Caco-2 (cell line): ENCODE results near the gene SLC25A41. TPM values are rescaled to one million over a fixed set of nuclear protein-coding genes. Genes with fewer than 3 reads are reported as not detected.

Source experiments
- BruUV-seq: library from RNA; stranded (reverse); fragments of 400-500 nt; replicated peaks from 2 replicates; lab custom pipeline; 2021; lab: Mats Ljungman, UMichigan
- CTCF ChIA-PET: fragments of 300-600 bp; sonication (Branson Sonifier 250); formaldehyde crosslinking; loops from one replicate; lab custom pipeline; 2022; ENCODE audit warnings: antibody characterized with exemption; lab: Charles Lee
- POLR2A ChIA-PET: fragments of 300-600 bp; sonication (Branson Sonifier 250); formaldehyde crosslinking; loops from one replicate; lab custom pipeline; 2022; ENCODE audit warnings: antibody characterized with exemption; lab: Charles Lee
- DNase-seq, 2 experiments: peaks; one replicate each; pipeline versions ENCODE4 v3.0.0 to v3.0.0-alpha.2; 2020 to 2022
- H3K27me3 ChIP-seq: replicated peaks from 2 replicates; pipeline ENCODE4 v1.6.0; 2011; ENCODE audit warnings: low read length; ENCODE audit not compliant: control insufficient read depth, insufficient read depth
- H3K36me3 ChIP-seq: 2 replicates; pipeline ENCODE4 v1.5.1; 2011; ENCODE audit warnings: low read length; ENCODE audit not compliant: control insufficient read depth, insufficient read depth
- H3K4me1 ChIP-seq: fragments of 250-450 bp; sonication (Bioruptor Pico); 2 replicates; pipeline ENCODE4 v1.5.1; 2020; ENCODE audit warnings: mild to moderate bottlenecking
- H3K4me3 ChIP-seq: 2 replicates; pipeline ENCODE4 v1.5.1; 2011; ENCODE audit warnings: low read depth, mild to moderate bottlenecking, control low read depth, low read length
- H3K9me3 ChIP-seq: fragments of 250-450 bp; sonication (Bioruptor Pico); 2 replicates; pipeline ENCODE4 v1.5.1; 2020; ENCODE audit warnings: mild to moderate bottlenecking, moderate library complexity
- H3K27ac Mint-ChIP-seq: one replicate; pipeline ENCODE4 v1.8.0; 2022; ENCODE audit warnings: mixed read lengths; ENCODE audit not compliant: unreplicated experiment
- H3K27me3 Mint-ChIP-seq: one replicate; pipeline ENCODE4 v1.8.0; 2022; ENCODE audit warnings: mixed read lengths; ENCODE audit not compliant: insufficient read depth, unreplicated experiment
- H3K36me3 Mint-ChIP-seq: one replicate; pipeline ENCODE4 v1.8.0; 2022; ENCODE audit warnings: mild to moderate bottlenecking, mixed read lengths; ENCODE audit not compliant: insufficient read depth, unreplicated experiment
- H3K4me1 Mint-ChIP-seq: one replicate; pipeline ENCODE4 v1.8.0; 2022; ENCODE audit warnings: low read depth, mixed read lengths; ENCODE audit not compliant: unreplicated experiment
- H3K4me3 Mint-ChIP-seq: one replicate; pipeline ENCODE4 v1.8.0; 2022; ENCODE audit warnings: mild to moderate bottlenecking, moderate library complexity, mixed read lengths; ENCODE audit not compliant: unreplicated experiment
- H3K9me3 Mint-ChIP-seq: one replicate; pipeline ENCODE4 v1.8.0; 2022; ENCODE audit warnings: mixed read lengths; ENCODE audit not compliant: unreplicated experiment
- CTCF ChIP-seq, 2 experiments: fragments of 200-600 bp in 1 of 2; IDR thresholded peaks; 1 replicate in 1 of 2; 2 replicates in 1 of 2; pipeline versions ENCODE4 v1.5.1 to v1.8.0; 2011 to 2022; ENCODE audit warnings: antibody characterized with exemption in 1 of 2, control low read depth in 1 of 2, inconsistent platforms in 1 of 2, low read depth in 1 of 2, low read length in 1 of 2, mild to moderate bottlenecking in 1 of 2, moderate library complexity in 1 of 2; ENCODE audit not compliant: insufficient read depth in 1 of 2, severe bottlenecking in 1 of 2, unreplicated experiment in 1 of 2
- intact Hi-C: fragments of 100-400 bp; cut with micrococcal nuclease; formaldehyde crosslinking; loops from one replicate; pipeline ENCODE4 v1.10.0; 2022; ENCODE audit not compliant: unreplicated experiment
- total RNA-seq: library from RNA; stranded (reverse); gene quantifications from 2 replicates; pipeline ENCODE4 v1.2.3, GENCODE V29; 2022

SLC25A41 gene
- total RNA-seq, 1 experiment from 2014 or later, result not detected

- POLR2A ChIA-PET, result interaction anchor here (0.6 to 1.9 kb wide), 5 partner anchors 9 to 341 kb away, joined by 3 to 21 read pairs (median 3); partner anchors contain the start of genes ALKBH7 and KHSRP
- intact Hi-C loops, result loop anchor here (1.0 to 2.0 kb wide), 2 partner anchors 10 to 21 kb away; partner anchors contain the start of gene ALKBH7
- H3K27me3 ChIP-seq, result no peaks in the 10 kb centered on the region
Observed at GRCh38 chr19:6393074-6393982, 40.2 kb downstream of the SLC25A41 start, which contains the start of gene GTF2F1. Gene GTF2F1, minus strand, starts transcription at chr19:6393164. Its CDS starts 169 bp downstream, at chr19:6392995.

GRCh38 chr19:6392221-6393073, 41.1 kb downstream of the SLC25A41 start:
- H3K4me1 Mint-ChIP-seq, result peaks cover 15% of the 10 kb centered on the region
- H3K4me1 ChIP-seq, result peaks cover 5% of the 10 kb centered on the region
- no peaks in the 10 kb centered on the region for H3K9me3 ChIP-seq
- ChIA-PET POLR2A (interaction anchor here (0.6 to 1.9 kb wide), 3 partner anchors 10 to 342 kb away, joined by 3 to 21 read pairs (median 5); partner anchors contain the start of gene ALKBH7), CTCF (interaction anchor here (0.5 to 1.4 kb wide), 4 partner anchors 15 to 489 kb away, joined by 3 to 9 read pairs (median 4); partner anchors contain the start of gene ALKBH7)
- BruUV-seq, result TSS peak; percentile 69
- peaks cover 4% of the 10 kb centered on the region for H3K36me3 ChIP-seq
- no peaks in the 10 kb centered on the region for H3K9me3 Mint-ChIP-seq
- H3K36me3 Mint-ChIP-seq, result peaks cover 54% of the 10 kb centered on the region
- intact Hi-C loops, result loop anchor here (1.0 to 2.0 kb wide), 2 partner anchors 11 to 20 kb away; partner anchors contain the start of gene ALKBH7
- TF ChIP-seq CTCF (IDR thresholded peaks at IDR 0.05; ENCODE audit: insufficient read depth in 1 of 2, low read depth in 1 of 2, low read length in 1 of 2, severe bottlenecking in 1 of 2, unreplicated experiment in 1 of 2), result no peak
- DNase-seq, result no peak
- H3K4me3 ChIP-seq, result peak overlapping the region; percentile 83
- H3K4me3 Mint-ChIP-seq, result peak overlapping the region; percentile 85
- no peaks in the 10 kb centered on the region for H3K27me3 Mint-ChIP-seq
- no peaks in the 10 kb centered on the region for H3K27me3 ChIP-seq
- H3K27ac Mint-ChIP-seq, result peak overlapping the region; percentile 88

More at GRCh38 chr19:6393074-6393982, 40.2 kb downstream of the SLC25A41 start, which contains the start of gene GTF2F1:
- Histone ChIP-seq H3K36me3 (peaks cover 2% of the 10 kb centered on the region), H3K4me1 (peaks cover 5% of the 10 kb centered on the region), H3K4me3 (peak within 1 kb of the TSS; percentile 83), H3K9me3 (no peaks in the 10 kb centered on the region)
- peak; percentile 93 to 94 for DNase-seq
- H3K36me3 Mint-ChIP-seq, result peaks cover 45% of the 10 kb centered on the region
- H3K27me3 Mint-ChIP-seq, result no peaks in the 10 kb centered on the region
- TF ChIP-seq CTCF (IDR thresholded peaks at IDR 0.05; ENCODE audit: insufficient read depth in 1 of 2, low read depth in 1 of 2, low read length in 1 of 2, severe bottlenecking in 1 of 2, unreplicated experiment in 1 of 2), result peak; percentile 14 to 34
- H3K4me3 Mint-ChIP-seq, result peak within 1 kb of the TSS; percentile 85
- H3K27ac Mint-ChIP-seq, result peak within 1 kb of the TSS; percentile 88
- H3K9me3 Mint-ChIP-seq, result no peaks in the 10 kb centered on the region
- peaks cover 15% of the 10 kb centered on the region for H3K4me1 Mint-ChIP-seq
- CTCF ChIA-PET, result interaction anchor here (0.5 to 1.4 kb wide), 5 partner anchors 9 to 706 kb away, joined by 3 to 4 read pairs (median 4); partner anchors contain the start of gene ALKBH7
- BruUV-seq, result no TSS peak
